ENCODE data around the gene CDCP1.

GRCh38 chr3:45124352-45124751 lies 21.8 kb downstream of the CDCP1 start:
- TF ChIP-seq CTCF (IDR thresholded peaks at IDR 0.05) (no peak), POLR2A (IDR thresholded peaks at IDR 0.05) (no peak)
